Upper lobe of left lung (tissue), 6 donors: ENCODE measurements around the gene PAX2. TPM values are rescaled to one million over a fixed set of nuclear protein-coding genes. Genes with fewer than 3 reads are reported as not detected.
A peak's percentile ranks its signal among the peaks of the same experiment; 100 is the strongest.

Experiments
- ATAC-seq, 2 donors: fragments of 200-7000 bp; cut with Tn5 transposase; one replicate each; pipeline ENCODE4 v1.9.1; 2022; ENCODE audit warnings: mild to moderate bottlenecking in 2 of 2, moderate library complexity in 2 of 2; ENCODE audit not compliant: low FRiP score in 2 of 2
- DNase-seq, 2 donors: peaks; one replicate each; pipeline ENCODE4 v3.0.0-alpha.2; 2019 to 2020
- H3K27ac ChIP-seq, 4 donors: fragments of 200-600 bp; sonication (generic); one replicate each; pipeline ENCODE4 v1.5.1; 2016 to 2019
- H3K27me3 ChIP-seq, 4 donors: fragments of 200-600 bp; sonication (generic); one replicate each; pipeline ENCODE4 v1.5.1; 2017 to 2019
- H3K36me3 ChIP-seq, 4 donors: fragments of 200-600 bp; sonication (generic); one replicate each; pipeline ENCODE4 v1.5.1; 2016 to 2019
- H3K4me1 ChIP-seq, 4 donors: fragments of 200-600 bp; sonication (generic); one replicate each; pipeline ENCODE4 v1.5.1; 2018 to 2019
- H3K4me3 ChIP-seq, 4 donors: fragments of 200-600 bp; sonication (generic); one replicate each; pipeline ENCODE4 v1.5.1; 2017 to 2019; ENCODE audit warnings: mild to moderate bottlenecking in 2 of 4, moderate library complexity in 1 of 4
- H3K9me3 ChIP-seq, 4 donors: fragments of 200-600 bp; sonication (generic); one replicate each; pipeline ENCODE4 v1.5.1; 2018 to 2019
- CTCF ChIP-seq, 6 experiments: fragments of 450-650 bp in 4 of 6; fragments of 200-600 bp in 2 of 6; sonication (generic) in 2 of 6; IDR thresholded peaks; one replicate each; pipeline ENCODE4 v1.5.1; 2016 to 2019; ENCODE audit warnings: antibody characterized with exemption in 6 of 6
- EP300 ChIP-seq, 4 donors: sonication (generic); formaldehyde crosslinking; IDR thresholded peaks; one replicate each; pipeline ENCODE4 v1.5.1; 2017; ENCODE audit warnings: antibody characterized with exemption in 4 of 4, control low read depth in 2 of 4
- POLR2A ChIP-seq, 4 donors: fragments of 450-650 bp; IDR thresholded peaks; one replicate each; pipeline ENCODE4 v1.5.1; 2016 to 2017; ENCODE audit warnings: antibody characterized with exemption in 4 of 4, mild to moderate bottlenecking in 2 of 4
- POLR2AphosphoS5 ChIP-seq, 2 donors: sonication (generic); formaldehyde crosslinking; IDR thresholded peaks; one replicate each; pipeline ENCODE4 v1.5.1; 2017; ENCODE audit warnings: antibody characterized with exemption in 2 of 2
- WGBS, 2 donors: methylation state at CpG; one replicate each; pipeline ENCODE4 v1.1.5; 2017 to 2018; 5-methylcytosine and 5-hydroxymethylcytosine counted together
- total RNA-seq, 6 donors: library from RNA; depleted of rRNA in 4 of 6; stranded (reverse); fragments of >200 nt in 4 of 6; gene quantifications; one replicate each; pipeline versions ENCODE4 v1.1.0 to v1.2.1, GENCODE V29; 2016 to 2021
- donor health status: DM: no; HTN: no; CAD: no; lungs with moderate emphysema.
- donor health status: DM: no; HTN: yes; CAD: no; lungs with severe emphysema.

The PAX2 gene
- total RNA-seq, 6 donors from 2014 or later, result 0.07 TPM; not detected in 5

GRCh38 chr10:100735337-100736143 lies 9.8 kb upstream of the PAX2 start:
- no peak overlapping the region for H3K4me3 ChIP-seq
- no peaks in the 10 kb centered on the region for H3K9me3 ChIP-seq
- TF ChIP-seq CTCF (IDR thresholded peaks at IDR 0.05) (no peak), EP300 (IDR thresholded peaks at IDR 0.05) (no peak), POLR2AphosphoS5 (IDR thresholded peaks at IDR 0.05) (no peak), POLR2A (IDR thresholded peaks at IDR 0.05) (no peak)
- H3K36me3 ChIP-seq, result no peaks in the 10 kb centered on the region
- H3K27me3 ChIP-seq, result peaks cover 2 to 77% (median 46%) of the 10 kb centered on the region in 4 donors
- ATAC-seq (no peak), DNase-seq (peak in 1 of 2 donors; percentile 82)
- 16 to 24% methylated on average over 12 to 33 of the region's 73 CpGs for WGBS, 2 donors
- peaks cover 16 to 43% (median 26%) of the 10 kb centered on the region in 4 donors for H3K4me1 ChIP-seq
- H3K27ac ChIP-seq, result no peak overlapping the region

- no peaks in the 10 kb centered on the region for H3K36me3 ChIP-seq
- TF ChIP-seq POLR2A (IDR thresholded peaks at IDR 0.05) (no peak), EP300 (IDR thresholded peaks at IDR 0.05) (no peak), POLR2AphosphoS5 (IDR thresholded peaks at IDR 0.05) (no peak), CTCF (IDR thresholded peaks at IDR 0.05) (no peak)
- no peak for DNase-seq
- no peak overlapping the region for H3K4me3 ChIP-seq
- peaks cover 0 to 77% (median 45%) of the 10 kb centered on the region in 4 donors for H3K27me3 ChIP-seq
- no peak for ATAC-seq
- H3K27ac ChIP-seq, result no peak overlapping the region
- H3K4me1 ChIP-seq, result peaks cover 10 to 35% (median 19%) of the 10 kb centered on the region in 4 donors
- H3K9me3 ChIP-seq, result no peaks in the 10 kb centered on the region
- 37 to 47% methylated on average over 6 of the region's 6 CpGs for WGBS, 2 donors
Observed at GRCh38 chr10:100736144-100736808, 9.1 kb upstream of the PAX2 start.

GRCh38 chr10:100736809-100737354 lies 8.5 kb upstream of the PAX2 start:
- no peak for ATAC-seq
- Histone ChIP-seq H3K9me3 (no peaks in the 10 kb centered on the region), H3K27ac (no peak overlapping the region), H3K36me3 (no peaks in the 10 kb centered on the region), H3K27me3 (peaks cover 0 to 77% (median 45%) of the 10 kb centered on the region in 4 donors), H3K4me1 (peaks cover 9 to 34% (median 18%) of the 10 kb centered on the region in 4 donors), H3K4me3 (no peak overlapping the region)
- 36 to 52% methylated on average over 7 of the region's 7 CpGs for WGBS, 2 donors
- TF ChIP-seq POLR2AphosphoS5 (IDR thresholded peaks at IDR 0.05) (no peak), EP300 (IDR thresholded peaks at IDR 0.05) (no peak), POLR2A (IDR thresholded peaks at IDR 0.05) (no peak), CTCF (IDR thresholded peaks at IDR 0.05) (no peak)
- DNase-seq, result no peak

GRCh38 chr10:100737355-100738054 lies 7.9 kb upstream of the PAX2 start:
- DNase-seq (peak in 1 of 2 donors; percentile 65), ATAC-seq (no peak)
- Histone ChIP-seq H3K36me3 (no peaks in the 10 kb centered on the region), H3K27ac (no peak overlapping the region), H3K9me3 (no peaks in the 10 kb centered on the region), H3K4me1 (peaks cover 9 to 40% (median 20%) of the 10 kb centered on the region in 4 donors), H3K27me3 (peaks cover 0 to 80% (median 50%) of the 10 kb centered on the region in 4 donors), H3K4me3 (peak overlapping the region in 3 of 4 donors; percentile 7 to 31 (median 14))
- TF ChIP-seq CTCF (IDR thresholded peaks at IDR 0.05) (no peak), POLR2AphosphoS5 (IDR thresholded peaks at IDR 0.05) (no peak), POLR2A (IDR thresholded peaks at IDR 0.05) (no peak), EP300 (IDR thresholded peaks at IDR 0.05) (no peak)
- 5 to 6% methylated on average over 48 to 50 of the region's 51 CpGs for WGBS, 2 donors
